ENCODE data around the gene NTRK3. TPM values are rescaled to one million over a fixed set of nuclear protein-coding genes. Genes with fewer than 3 reads are reported as not detected.

The NTRK3 gene
- total RNA-seq, 6 donors from 2014 or later: 1.4 to 11.5 (median 2.4) TPM

DNA sequence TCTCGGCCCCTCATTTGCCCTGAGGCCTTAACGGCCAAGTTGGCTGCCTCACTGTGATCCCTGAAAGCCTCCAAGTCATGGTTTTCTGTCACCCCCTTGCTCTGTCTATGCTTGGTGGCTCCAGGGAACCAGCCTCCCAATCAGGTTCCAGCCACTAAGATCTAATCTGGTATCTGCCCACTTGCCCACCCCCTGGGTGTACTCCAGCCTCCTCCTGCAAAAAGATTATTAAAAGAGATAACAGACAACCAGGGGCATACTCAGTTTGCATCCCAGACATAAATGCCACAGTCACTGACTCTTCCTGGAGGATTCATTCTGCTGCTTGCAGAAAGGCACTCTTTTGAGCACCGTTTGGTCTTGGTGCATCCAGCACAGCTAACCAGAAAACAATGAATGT lies 103.9 kb downstream of the NTRK3 start:
- DNase-seq (no peak), ATAC-seq (ENCODE audit: low FRiP score in 2 of 2) (no peak)
- WGBS, 2 donors: 53 to 74% methylated on average over 3 of the region's 3 CpGs
- no peaks in the 10 kb centered on the region for H3K9me3 ChIP-seq
- H3K27me3 ChIP-seq: no peaks in the 10 kb centered on the region
- H3K36me3 ChIP-seq: no peaks in the 10 kb centered on the region
- H3K4me1 ChIP-seq: no peaks in the 10 kb centered on the region
- H3K4me3 ChIP-seq: no peak overlapping the region
- TF ChIP-seq EP300 (IDR thresholded peaks at IDR 0.05): no peak
- TF ChIP-seq, protein P1, sequence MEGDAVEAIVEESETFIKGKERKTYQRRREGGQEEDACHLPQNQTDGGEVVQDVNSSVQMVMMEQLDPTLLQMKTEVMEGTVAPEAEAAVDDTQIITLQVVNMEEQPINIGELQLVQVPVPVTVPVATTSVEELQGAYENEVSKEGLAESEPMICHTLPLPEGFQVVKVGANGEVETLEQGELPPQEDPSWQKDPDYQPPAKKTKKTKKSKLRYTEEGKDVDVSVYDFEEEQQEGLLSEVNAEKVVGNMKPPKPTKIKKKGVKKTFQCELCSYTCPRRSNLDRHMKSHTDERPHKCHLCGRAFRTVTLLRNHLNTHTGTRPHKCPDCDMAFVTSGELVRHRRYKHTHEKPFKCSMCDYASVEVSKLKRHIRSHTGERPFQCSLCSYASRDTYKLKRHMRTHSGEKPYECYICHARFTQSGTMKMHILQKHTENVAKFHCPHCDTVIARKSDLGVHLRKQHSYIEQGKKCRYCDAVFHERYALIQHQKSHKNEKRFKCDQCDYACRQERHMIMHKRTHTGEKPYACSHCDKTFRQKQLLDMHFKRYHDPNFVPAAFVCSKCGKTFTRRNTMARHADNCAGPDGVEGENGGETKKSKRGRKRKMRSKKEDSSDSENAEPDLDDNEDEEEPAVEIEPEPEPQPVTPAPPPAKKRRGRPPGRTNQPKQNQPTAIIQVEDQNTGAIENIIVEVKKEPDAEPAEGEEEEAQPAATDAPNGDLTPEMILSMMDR (IDR thresholded peaks at IDR 0.05): no peak
- no peak for TF ChIP-seq POLR2A (IDR thresholded peaks at IDR 0.05)
- TF ChIP-seq POLR2AphosphoS5 (IDR thresholded peaks at IDR 0.05): no peak
- H3K27ac ChIP-seq: no peak overlapping the region

DNA sequence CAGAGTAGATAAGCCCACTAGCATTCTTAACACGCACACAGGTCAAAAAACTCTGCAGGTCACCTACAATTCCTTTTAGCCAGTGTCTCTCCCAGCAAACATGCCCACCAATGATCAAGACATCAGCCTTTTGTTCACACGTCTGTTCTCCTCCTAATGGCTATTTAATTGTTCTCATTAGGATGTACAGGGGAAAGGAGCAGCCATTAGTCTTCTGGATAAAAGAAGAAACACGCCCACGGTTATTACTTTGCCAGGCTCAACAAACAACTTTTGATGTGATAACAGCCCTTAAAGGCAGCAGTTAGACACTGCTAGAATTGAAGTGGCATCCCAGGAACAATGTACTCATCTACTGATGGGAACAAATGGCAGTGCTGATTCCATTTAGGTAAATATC lies 108.8 kb downstream of the NTRK3 start:
- no peak for DNase-seq
- TF ChIP-seq, protein P1 (IDR thresholded peaks at IDR 0.05): no peak
- TF ChIP-seq POLR2A (IDR thresholded peaks at IDR 0.05) (no peak), POLR2AphosphoS5 (IDR thresholded peaks at IDR 0.05) (no peak), EP300 (IDR thresholded peaks at IDR 0.05) (no peak)
- no peaks in the 10 kb centered on the region for H3K27me3 ChIP-seq
- no peaks in the 10 kb centered on the region for H3K4me1 ChIP-seq
- no peak overlapping the region for H3K27ac ChIP-seq
- H3K36me3 ChIP-seq: no peaks in the 10 kb centered on the region
- no peak for ATAC-seq (ENCODE audit: low FRiP score in 2 of 2)
- no peaks in the 10 kb centered on the region for H3K9me3 ChIP-seq
- H3K4me3 ChIP-seq: no peak overlapping the region
- 41 to 50% methylated on average over 4 of the region's 4 CpGs for WGBS, 2 donors

DNA sequence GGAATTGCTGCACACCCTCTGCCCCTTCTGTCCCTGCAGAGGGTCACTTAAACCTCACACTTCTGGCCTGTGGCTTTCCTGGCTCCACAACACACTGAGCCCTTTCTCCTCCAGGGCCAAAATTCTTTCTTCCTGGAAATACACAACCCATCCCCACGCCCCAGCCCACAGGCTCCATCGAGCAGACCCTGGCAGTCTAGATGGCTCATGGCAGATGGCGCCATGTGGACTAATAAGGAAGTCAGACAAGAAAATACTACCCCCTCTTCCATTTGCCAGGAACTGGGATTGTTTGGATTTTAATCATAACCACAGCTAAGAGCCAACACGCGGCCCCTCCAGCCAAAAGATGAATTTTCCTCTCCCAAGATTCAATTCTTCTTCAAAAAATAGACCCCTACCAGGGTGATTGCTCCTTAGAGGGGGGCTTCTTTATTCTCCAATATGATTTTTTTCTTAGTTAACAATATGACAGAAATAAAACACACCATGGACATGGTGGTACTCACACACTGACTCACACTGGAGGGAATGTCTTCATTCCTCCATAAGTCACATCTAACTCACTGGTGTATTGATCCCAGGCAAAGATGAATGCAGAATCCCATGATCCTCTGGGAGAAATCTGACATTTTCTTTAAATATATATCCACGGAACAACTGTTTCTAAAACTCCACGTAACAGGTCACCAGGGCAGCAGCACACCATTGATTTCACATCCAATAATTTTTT lies 111.5 kb downstream of the NTRK3 start:
- H3K27me3 ChIP-seq: no peaks in the 10 kb centered on the region
- no peaks in the 10 kb centered on the region for H3K4me1 ChIP-seq
- no peak for TF ChIP-seq POLR2AphosphoS5 (IDR thresholded peaks at IDR 0.05)
- TF ChIP-seq, protein P1 (IDR thresholded peaks at IDR 0.05): no peak
- no peak for TF ChIP-seq POLR2A (IDR thresholded peaks at IDR 0.05)
- no peak for TF ChIP-seq EP300 (IDR thresholded peaks at IDR 0.05)
- H3K36me3 ChIP-seq: no peaks in the 10 kb centered on the region
- H3K4me3 ChIP-seq: no peak overlapping the region
- 73 to 78% methylated on average over 7 of the region's 7 CpGs for WGBS, 2 donors
- no peak for ATAC-seq (ENCODE audit: low FRiP score in 2 of 2)
- H3K27ac ChIP-seq: no peak overlapping the region
- DNase-seq: no peak
- H3K9me3 ChIP-seq: no peaks in the 10 kb centered on the region

DNA sequence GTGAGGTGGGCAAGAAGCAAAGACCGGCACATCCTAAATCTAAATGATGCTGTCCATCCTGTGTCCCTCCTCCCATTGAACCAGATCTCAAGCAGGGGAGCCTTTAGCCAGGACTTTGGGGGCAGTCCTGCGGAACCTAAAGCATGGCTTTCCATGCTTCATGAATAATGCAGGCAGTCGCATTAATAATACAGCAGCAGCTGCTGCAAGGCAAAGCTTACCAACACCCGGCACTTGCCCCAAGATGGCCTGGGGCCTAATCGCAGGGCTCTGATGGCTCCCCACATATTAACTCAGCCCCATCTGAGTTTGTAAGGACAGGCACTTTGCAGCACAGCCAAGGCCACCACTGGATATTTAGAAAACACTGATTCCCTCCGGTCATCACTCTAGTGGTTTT lies 114.4 kb downstream of the NTRK3 start:
- 85 to 92% methylated on average over 6 of the region's 6 CpGs for WGBS, 2 donors
- Histone ChIP-seq H3K36me3 (no peaks in the 10 kb centered on the region), H3K27ac (no peak overlapping the region), H3K4me3 (no peak overlapping the region), H3K4me1 (no peaks in the 10 kb centered on the region), H3K27me3 (no peaks in the 10 kb centered on the region), H3K9me3 (no peaks in the 10 kb centered on the region)
- no peak for DNase-seq
- ATAC-seq (ENCODE audit: low FRiP score in 2 of 2): no peak
- TF ChIP-seq POLR2AphosphoS5 (IDR thresholded peaks at IDR 0.05): no peak
- no peak for TF ChIP-seq POLR2A (IDR thresholded peaks at IDR 0.05)
- no peak for TF ChIP-seq EP300 (IDR thresholded peaks at IDR 0.05)
- TF ChIP-seq, protein P1 (IDR thresholded peaks at IDR 0.05): no peak

Data from upper lobe of left lung (tissue), 6 donors.